ENCODE data around the gene MOSPD3. TPM values are rescaled to one million over a fixed set of nuclear protein-coding genes. Genes with fewer than 3 reads are reported as not detected.
A peak's percentile ranks its signal among the peaks of the same experiment; 100 is the strongest.

MOSPD3 gene
- total RNA-seq, 3 donors from 2014 or later = 11.9 to 17.2 (median 14.4) TPM

DNA sequence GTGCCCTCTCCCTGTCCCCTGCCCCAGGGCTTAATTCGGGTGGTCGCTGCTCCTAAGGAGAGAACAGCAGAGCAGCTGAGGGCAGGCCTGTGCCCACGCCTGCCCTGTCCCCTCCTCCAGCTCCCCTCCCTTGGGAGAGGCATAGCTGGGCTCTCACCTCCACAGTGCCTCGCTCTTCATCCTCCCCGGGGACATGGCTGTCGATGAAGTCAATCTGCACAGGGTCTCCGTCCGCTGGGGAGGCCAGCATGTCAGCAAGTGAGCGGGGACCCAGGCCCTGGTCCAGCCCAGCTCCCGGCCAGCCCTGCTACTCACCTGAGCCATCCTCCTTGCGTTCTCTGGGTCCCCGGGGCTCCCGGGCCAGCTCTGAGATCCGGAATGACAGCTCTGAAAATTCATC, 34.8 kb upstream of the MOSPD3 start:
- intact Hi-C loops (cut with DNase I, micrococcal nuclease) = no loop called here
- peaks cover 2% of the 10 kb centered on the region for H3K4me1 ChIP-seq (ENCODE audit: low read depth)
- ATAC-seq (no peak), DNase-seq (peak in 2 of 3 donors; percentile 22 to 45)
- no peaks in the 10 kb centered on the region for H3K9me3 ChIP-seq
- peaks cover 4% of the 10 kb centered on the region for H3K36me3 ChIP-seq (ENCODE audit: low read depth)
- H3K4me3 ChIP-seq = no peak overlapping the region
- no peak for TF ChIP-seq CTCF (IDR thresholded peaks at IDR 0.05)

GRCh38 chr7:100578246-100579183, 33.8 kb upstream of the MOSPD3 start:
- H3K36me3 ChIP-seq (ENCODE audit: low read depth) = peaks cover 4% of the 10 kb centered on the region
- H3K9me3 ChIP-seq = no peaks in the 10 kb centered on the region
- peak in 2 of 3 donors; percentile 21 to 46 for DNase-seq
- ATAC-seq = no peak
- H3K4me3 ChIP-seq = no peak overlapping the region
- no peak for TF ChIP-seq CTCF (IDR thresholded peaks at IDR 0.05)
- H3K4me1 ChIP-seq (ENCODE audit: low read depth) = peaks cover 11% of the 10 kb centered on the region
- intact Hi-C loops (cut with DNase I, micrococcal nuclease) = no loop called here

GRCh38 chr7:100580466-100581283, 31.7 kb upstream of the MOSPD3 start:
- H3K4me3 ChIP-seq = no peak overlapping the region
- ATAC-seq = no peak
- intact Hi-C loops (cut with DNase I, micrococcal nuclease) = no loop called here

DNA sequence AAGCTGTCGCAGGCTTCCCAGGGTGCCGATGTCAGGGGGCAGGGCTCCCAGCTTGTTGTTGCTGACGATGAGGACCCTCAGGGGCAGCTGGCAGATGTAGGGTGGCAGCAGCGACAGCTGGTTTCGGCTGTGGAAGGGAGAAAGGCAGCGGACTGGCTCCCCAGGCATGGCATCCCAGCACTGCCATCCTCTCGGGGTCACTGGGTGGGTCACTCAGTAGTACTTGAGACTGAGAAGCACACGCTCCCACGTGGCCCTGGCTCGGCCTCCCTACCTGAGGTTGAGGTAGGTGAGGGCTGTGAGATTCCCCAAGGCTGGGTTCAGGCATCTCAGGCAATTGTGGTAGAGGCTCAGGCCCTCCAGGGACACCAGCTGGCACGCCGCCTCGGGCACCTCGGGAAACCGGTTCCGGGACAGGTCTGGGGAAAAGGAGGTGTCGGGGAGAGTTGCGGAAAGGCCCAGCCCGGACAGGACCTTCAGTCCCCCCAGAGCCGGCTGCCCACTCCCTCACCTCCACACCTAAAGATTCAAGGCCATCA, 30.2 kb upstream of the MOSPD3 start:
- peaks cover 10% of the 10 kb centered on the region for H3K36me3 ChIP-seq (ENCODE audit: low read depth)
- ATAC-seq = no peak
- no peak overlapping the region for H3K4me3 ChIP-seq
- H3K9me3 ChIP-seq = no peaks in the 10 kb centered on the region
- DNase-seq = peak in 2 of 3 donors; percentile 42 to 58
- peaks cover 29% of the 10 kb centered on the region for H3K4me1 ChIP-seq (ENCODE audit: low read depth)
- intact Hi-C loops (cut with DNase I, micrococcal nuclease) = no loop called here
- TF ChIP-seq CTCF (IDR thresholded peaks at IDR 0.05) = no peak

More at GRCh38 chr7:100580466-100581283, 31.7 kb upstream of the MOSPD3 start:
- peaks cover 4% of the 10 kb centered on the region for H3K36me3 ChIP-seq (ENCODE audit: low read depth)
- H3K4me1 ChIP-seq (ENCODE audit: low read depth) = peaks cover 29% of the 10 kb centered on the region
- no peaks in the 10 kb centered on the region for H3K9me3 ChIP-seq
- peak in 2 of 3 donors; percentile 19 to 49 for DNase-seq
- TF ChIP-seq CTCF (IDR thresholded peaks at IDR 0.05) = no peak

GRCh38 chr7:100582650-100583049, 29.7 kb upstream of the MOSPD3 start:
- intact Hi-C loops (cut with DNase I, micrococcal nuclease) = no loop called here
- H3K9me3 ChIP-seq = no peaks in the 10 kb centered on the region
- ATAC-seq (no peak), DNase-seq (peak in 1 of 3 donors; percentile 30)
- peaks cover 31% of the 10 kb centered on the region for H3K4me1 ChIP-seq (ENCODE audit: low read depth)
- TF ChIP-seq CTCF (IDR thresholded peaks at IDR 0.05) = no peak
- no peak overlapping the region for H3K4me3 ChIP-seq
- peaks cover 8% of the 10 kb centered on the region for H3K36me3 ChIP-seq (ENCODE audit: low read depth)
